Activated T-cell treated with anti-CD3 and anti-CD28 coated beads for 1 hour (primary cell): ENCODE data around the gene RBL1.
"Not testable (repeated sequence)": the region's sequence is repeated elsewhere in the genome, so short reads cannot be mapped to it uniquely, and the experiment has no call there.

Source experiments
- DNase-seq: peaks from one replicate; pipeline ENCODE4 v3.0.0-alpha.2; 2020; ENCODE audit warnings: low read depth

Gene RBL1

GRCh38 chr20:36997121-36997520 is 98.7 kb downstream of the RBL1 start:
- no peak for DNase-seq

- not testable (repeated sequence) for DNase-seq
Observed at GRCh38 chr20:36994221-36994620, 101.6 kb downstream of the RBL1 start.

GRCh38 chr20:36992802-36993334 is 102.9 kb downstream of the RBL1 start:
- DNase-seq = no peak

GRCh38 chr20:36991703-36992102 is 104.1 kb downstream of the RBL1 start:
- DNase-seq = no peak

GRCh38 chr20:36989797-36990196 is 106.0 kb downstream of the RBL1 start:
- no peak for DNase-seq

- DNase-seq = no peak
Observed at GRCh38 chr20:36988494-36988966, 107.3 kb downstream of the RBL1 start.

GRCh38 chr20:36984257-36984638 is 111.5 kb downstream of the RBL1 start:
- no peak for DNase-seq

GRCh38 chr20:36975099-36975818 is 120.5 kb downstream of the RBL1 start:
- peak; percentile 37 for DNase-seq

- no peak for DNase-seq
Observed at GRCh38 chr20:36974660-36975059, 121.1 kb downstream of the RBL1 start.

- no peak for DNase-seq
Observed at GRCh38 chr20:36971103-36971502, 124.7 kb downstream of the RBL1 start.

- peak; percentile 9 for DNase-seq
Observed at GRCh38 chr20:36969478-36970186, 126.2 kb downstream of the RBL1 start.

- no peak for DNase-seq
Observed at GRCh38 chr20:36969051-36969450, 126.7 kb downstream of the RBL1 start.

GRCh38 chr20:36967636-36968035 is 128.2 kb downstream of the RBL1 start:
- no peak for DNase-seq

- DNase-seq = not testable (repeated sequence)
Observed at GRCh38 chr20:36966965-36967364, 128.8 kb downstream of the RBL1 start.

- DNase-seq = not testable (repeated sequence)
Observed at GRCh38 chr20:36962354-36962941, 133.3 kb downstream of the RBL1 start.

GRCh38 chr20:36959242-36959641 is 136.6 kb downstream of the RBL1 start:
- no peak for DNase-seq

GRCh38 chr20:36957875-36958667 is 137.7 kb downstream of the RBL1 start:
- DNase-seq = no peak

GRCh38 chr20:36956674-36957073 is 139.1 kb downstream of the RBL1 start:
- no peak for DNase-seq

- no peak for DNase-seq
Observed at GRCh38 chr20:36956016-36956415, 139.8 kb downstream of the RBL1 start.

GRCh38 chr20:36951979-36952738 is 143.6 kb downstream of the RBL1 start:
- no peak for DNase-seq
